ENCODE data around the gene SLCO1A2.
"Not testable (repeated sequence)": the region's sequence is repeated elsewhere in the genome, so short reads cannot be mapped to it uniquely, and the experiment has no call there.

Gene SLCO1A2

GRCh38 chr12:21334771-21335325, at the start of gene SLCO1A2:
TSS of gene SLCO1A2 (minus strand) at chr12:21334917. CDS start at chr12:21334647, 270 bp downstream.
- DNase-seq (ENCODE audit: low read depth in 3 of 3), result no peak

- DNase-seq (ENCODE audit: low read depth in 3 of 3), result no peak
These were observed 49.5 kb upstream of the SLCO1A2 start for GRCh38 chr12:21384261-21384660.

GRCh38 chr12:21381320-21381719, 46.6 kb upstream of the SLCO1A2 start:
- DNase-seq (ENCODE audit: low read depth in 3 of 3), result not testable (repeated sequence)

GRCh38 chr12:21379218-21379617, 44.5 kb upstream of the SLCO1A2 start:
- no peak for DNase-seq (ENCODE audit: low read depth in 3 of 3)

DNA sequence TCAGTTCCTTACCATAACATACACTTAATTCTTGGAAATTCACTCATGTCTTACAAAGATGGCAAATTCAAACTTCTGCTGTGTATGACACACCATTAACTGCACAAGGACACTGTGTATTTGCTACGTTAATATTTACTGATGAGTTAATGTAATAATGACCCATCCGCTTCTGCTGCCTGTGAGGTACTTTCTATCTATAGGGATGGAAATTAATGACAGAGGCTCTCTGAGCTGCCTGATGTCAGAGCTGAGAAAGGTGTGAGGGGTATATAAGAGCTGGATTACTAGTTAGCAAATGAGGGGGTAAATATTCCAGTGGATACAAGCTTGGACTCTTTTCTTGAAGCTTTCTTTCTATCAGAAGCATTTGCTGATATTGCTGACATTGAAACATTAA, 37.9 kb upstream of the SLCO1A2 start, which contains the start of gene IAPP:
Gene IAPP (plus strand): TSS at position 301 of the 400 bp plus-strand sequence. CDS start 450 bp downstream, outside the sequence.
- no peak for DNase-seq (ENCODE audit: low read depth in 3 of 3)

DNA sequence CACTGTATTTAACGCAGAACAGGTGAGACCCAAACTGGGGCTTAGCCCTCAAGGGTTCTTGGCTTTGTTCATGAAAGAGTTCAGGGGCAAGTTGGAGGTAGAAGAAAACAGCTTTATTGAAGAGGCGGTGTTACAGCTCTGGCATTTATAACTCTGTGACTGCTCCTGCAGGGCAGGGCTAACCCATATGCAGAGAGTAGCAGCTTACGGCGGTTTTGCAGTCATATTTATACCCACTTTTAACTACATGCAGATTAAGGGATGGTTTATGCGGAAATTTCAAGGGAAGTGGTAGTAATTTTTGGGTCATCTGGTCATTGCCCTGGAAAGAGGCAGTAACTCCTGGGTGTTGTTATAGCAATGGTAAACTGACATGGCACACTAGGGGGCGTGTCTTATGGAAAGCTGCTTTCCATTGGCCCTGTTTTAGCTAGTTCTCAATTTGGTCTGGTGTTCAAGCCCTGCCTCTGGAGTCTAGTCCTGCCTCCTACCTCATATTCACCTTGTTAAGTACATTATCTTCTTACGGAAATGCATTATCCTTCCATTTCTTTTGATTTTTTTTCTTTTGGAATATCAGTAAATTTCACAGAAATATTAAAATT, 36.2 kb upstream of the SLCO1A2 start:
- no peak for DNase-seq (ENCODE audit: low read depth in 3 of 3)

DNA sequence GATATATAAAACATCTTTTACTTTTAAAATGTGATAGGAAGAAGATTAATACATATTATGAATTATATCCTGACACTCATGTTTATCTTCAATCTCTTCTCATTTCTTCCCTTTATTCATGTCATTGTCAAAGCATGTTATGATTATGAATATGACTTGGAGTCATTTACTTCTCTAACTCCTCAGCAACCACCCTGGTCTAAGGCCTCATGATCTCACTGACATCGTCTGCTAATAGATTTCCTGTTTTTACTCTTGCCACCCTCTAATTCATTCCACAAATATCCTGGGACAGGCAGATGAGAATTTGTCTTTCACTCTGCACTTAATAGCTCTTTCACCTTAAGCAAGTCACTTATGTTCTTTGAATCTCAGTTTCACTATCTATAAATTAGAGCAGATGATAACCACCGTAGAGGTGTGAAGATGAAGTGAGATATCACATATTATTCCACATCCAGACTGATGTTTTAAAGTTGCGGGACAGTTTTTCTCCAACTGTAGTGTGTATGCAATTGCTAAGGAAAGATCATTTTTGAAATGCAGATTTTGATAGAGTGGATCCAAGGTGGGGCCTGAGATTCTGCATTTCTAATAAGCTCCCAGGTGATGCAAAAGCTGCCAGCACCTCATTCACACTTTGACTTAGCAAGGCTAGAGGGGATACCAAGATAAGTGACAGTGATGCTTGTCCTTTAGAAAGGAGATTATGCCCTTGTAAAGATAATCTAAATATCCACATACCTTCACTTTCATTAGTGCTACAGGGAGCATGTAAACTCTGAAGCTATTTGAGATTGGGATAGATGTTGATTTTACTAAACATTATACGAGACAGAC, 34.6 kb upstream of the SLCO1A2 start:
- DNase-seq (ENCODE audit: low read depth in 3 of 3), result no peak

- DNase-seq (ENCODE audit: low read depth in 3 of 3), result not testable (repeated sequence)
These were observed 25.9 kb upstream of the SLCO1A2 start for GRCh38 chr12:21360632-21361031.

DNA sequence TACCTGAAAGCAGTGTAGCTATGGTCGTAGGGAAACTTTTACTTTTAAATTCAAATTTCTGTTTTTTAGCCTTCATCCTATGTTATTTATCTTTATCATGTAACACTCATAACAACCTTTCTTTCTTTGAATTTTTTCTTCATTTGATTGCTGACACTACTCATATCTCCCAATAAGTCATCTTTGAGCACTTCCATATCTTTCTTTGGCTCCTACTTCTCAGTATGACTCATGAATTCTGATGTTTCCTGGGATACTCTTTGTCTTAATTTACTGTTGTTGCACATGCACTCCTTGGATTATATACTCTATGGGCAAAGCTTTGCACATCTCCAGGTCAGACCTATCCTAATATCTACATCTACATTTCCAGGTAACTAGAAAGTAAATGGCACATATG, 19.9 kb upstream of the SLCO1A2 start:
- DNase-seq (ENCODE audit: low read depth in 3 of 3), result no peak

- no peak for DNase-seq (ENCODE audit: low read depth in 3 of 3)
These were observed 19.2 kb upstream of the SLCO1A2 start for GRCh38 chr12:21353948-21354347.

- no peak for DNase-seq (ENCODE audit: low read depth in 3 of 3)
These were observed 18.8 kb upstream of the SLCO1A2 start for GRCh38 chr12:21353487-21353886.

DNA sequence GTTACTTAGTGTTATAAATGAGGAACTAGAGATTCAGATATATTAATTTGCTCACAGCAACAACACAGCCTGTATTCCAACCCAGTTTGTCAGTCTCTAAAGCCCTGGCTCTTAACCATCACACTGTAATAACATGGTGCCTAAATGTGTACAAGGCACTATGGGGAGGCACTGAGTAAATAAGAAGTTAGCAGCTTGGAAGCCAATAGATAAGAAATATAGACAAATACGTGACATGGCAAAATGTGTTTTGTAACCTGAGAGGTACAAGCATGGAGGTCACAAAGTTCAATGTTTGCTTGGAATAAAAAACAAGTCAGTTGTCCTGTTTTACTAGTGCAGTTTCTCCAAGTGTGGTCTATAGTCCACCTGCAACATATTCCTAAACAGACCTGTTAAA, 16.3 kb upstream of the SLCO1A2 start:
- DNase-seq (ENCODE audit: low read depth in 3 of 3), result no peak

- no peak for DNase-seq (ENCODE audit: low read depth in 3 of 3)
These were observed 12.0 kb upstream of the SLCO1A2 start for GRCh38 chr12:21346542-21347205.

DNA sequence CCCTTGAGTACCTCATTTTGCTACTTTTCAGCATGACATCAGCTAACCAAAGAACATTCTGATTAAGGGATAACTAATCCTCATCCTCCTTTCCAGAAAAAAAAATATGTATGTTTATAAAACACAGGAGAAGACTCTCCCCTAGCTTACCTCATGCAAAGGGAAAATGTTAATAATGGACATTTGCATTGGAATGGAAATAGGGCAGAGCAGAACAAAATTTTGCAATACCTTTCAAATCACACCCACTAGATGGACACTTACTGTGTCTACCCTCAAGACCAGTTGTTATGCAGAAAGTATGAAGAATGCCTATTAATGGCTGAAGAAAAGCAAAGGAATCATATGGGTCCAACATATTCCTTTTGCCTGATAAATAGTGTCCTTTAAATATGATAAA, 8.9 kb upstream of the SLCO1A2 start:
- no peak for DNase-seq (ENCODE audit: low read depth in 3 of 3)

DNA sequence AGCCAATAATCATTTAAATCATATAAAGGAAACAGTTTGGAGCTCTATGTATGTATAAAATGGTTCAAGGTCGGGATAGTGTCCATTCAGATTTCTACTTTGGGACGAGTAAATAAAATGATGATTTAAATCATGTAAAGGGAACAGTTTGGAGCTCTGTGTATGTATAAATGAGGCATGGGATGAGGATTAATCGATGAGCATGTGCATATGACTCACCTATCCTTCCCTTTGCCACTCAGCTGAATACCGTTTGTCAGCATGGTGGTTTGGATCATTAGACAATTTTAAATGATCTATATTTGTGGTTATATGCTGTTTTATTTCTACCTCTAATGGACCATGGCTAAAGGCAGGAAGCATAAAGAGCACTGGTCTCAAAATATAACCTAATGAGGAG, 7.1 kb upstream of the SLCO1A2 start:
- DNase-seq (ENCODE audit: low read depth in 3 of 3), result no peak

GRCh38 chr12:21340403-21340802, 5.7 kb upstream of the SLCO1A2 start:
- no peak for DNase-seq (ENCODE audit: low read depth in 3 of 3)

DNA sequence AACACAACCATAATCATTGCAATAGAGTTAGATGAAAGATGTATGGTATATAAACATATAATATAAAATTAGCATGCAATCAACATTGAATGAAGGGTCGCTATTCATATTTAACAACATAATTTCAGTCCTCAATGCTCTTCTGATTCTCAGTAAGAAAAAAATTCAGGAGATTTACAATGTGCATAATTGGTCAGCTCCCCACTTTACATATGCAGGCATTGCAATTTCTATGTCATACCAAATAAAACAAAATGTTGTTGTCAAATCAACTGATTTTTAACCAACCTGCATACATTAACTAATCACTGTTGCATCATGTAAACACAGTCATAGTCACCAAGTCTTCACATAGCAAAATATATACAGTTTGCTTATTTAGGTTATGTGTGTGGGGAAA, 5.2 kb upstream of the SLCO1A2 start:
- no peak for DNase-seq (ENCODE audit: low read depth in 3 of 3)

DNA sequence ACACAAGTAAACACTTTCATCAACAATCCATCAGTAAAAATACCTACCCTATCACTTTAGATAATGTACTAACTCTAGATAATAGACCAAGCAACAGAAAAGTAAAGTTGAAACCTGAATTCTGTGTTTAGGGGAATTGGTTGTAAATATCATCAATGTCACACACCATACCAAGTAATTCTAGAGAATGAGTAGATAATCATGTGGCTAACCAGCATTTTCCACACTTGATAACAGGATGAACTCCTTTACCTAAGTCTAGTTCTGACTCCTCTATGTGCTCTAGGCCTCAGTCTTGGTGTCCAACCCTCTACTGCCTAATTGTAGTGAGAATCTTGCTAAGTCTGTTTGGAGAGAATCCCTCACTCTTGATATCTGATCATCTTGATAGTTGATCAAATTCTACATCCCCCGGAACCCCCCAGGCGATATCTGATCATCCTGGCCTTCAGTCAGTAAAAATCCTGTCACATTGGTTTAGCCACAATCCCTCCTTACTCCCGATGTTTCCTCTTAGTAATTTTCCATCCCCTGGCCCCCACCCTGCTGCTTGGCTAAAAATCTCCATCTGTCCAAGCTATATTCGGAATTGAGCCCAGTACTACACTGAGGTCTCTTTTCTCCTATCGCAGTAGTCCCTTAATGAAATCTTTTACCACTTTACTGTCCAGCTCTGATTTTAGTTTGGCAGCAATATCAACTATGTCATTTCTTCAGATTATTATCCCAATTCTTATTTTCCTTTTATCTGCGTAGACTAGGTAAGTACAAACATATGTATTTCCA, 3.4 kb upstream of the SLCO1A2 start:
- no peak for DNase-seq (ENCODE audit: low read depth in 3 of 3)

GRCh38 chr12:21337453-21337852, 2.7 kb upstream of the SLCO1A2 start:
- DNase-seq (ENCODE audit: low read depth in 3 of 3), result no peak

DNA sequence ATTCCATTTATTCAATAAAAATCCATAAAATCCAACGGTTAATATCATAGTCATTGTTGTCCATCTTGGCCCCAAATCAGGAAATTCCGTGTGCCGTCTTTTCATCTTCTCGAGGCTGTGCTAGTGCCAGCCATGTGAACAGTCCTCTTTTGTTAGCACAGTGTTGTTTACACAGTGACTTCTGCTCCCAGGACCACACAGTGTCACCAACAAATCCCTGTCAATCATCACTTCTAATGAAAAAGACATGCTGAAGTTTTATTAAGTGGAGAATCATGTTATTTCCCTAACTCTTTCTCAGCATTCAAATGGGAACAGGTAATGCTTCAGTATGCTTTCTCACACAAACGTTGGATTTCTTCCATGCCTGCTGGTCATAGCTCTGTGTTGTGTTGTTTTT, 1.9 kb upstream of the SLCO1A2 start:
- no peak for DNase-seq (ENCODE audit: low read depth in 3 of 3)

GRCh38 chr12:21330682-21331253, 3.9 kb downstream of the SLCO1A2 start:
- no peak for DNase-seq (ENCODE audit: low read depth in 3 of 3)

All from stimulated activated CD4-positive, alpha-beta T cell treated with anti-CD3 and anti-CD28 coated beads, TNF-alpha, amount 100 ng/mL, for 4 hours (primary cell).